Spleen (tissue), 13 donors: ENCODE data around the gene ENGASE. TPM values are rescaled to one million over a fixed set of nuclear protein-coding genes. Genes with fewer than 3 reads are reported as not detected.

Experiments
- DNase-seq: peaks from one replicate; pipeline ENCODE4 v3.0.0-alpha.2; 2020
- H3K27ac ChIP-seq, 8 donors: fragments of 200-600 bp; sonication (generic) in 7 of 8; 1 replicate in 4 of 8; 2 replicates in 4 of 8; pipeline versions ENCODE4 v1.5.0 to v1.8.0; 2016 to 2021; ENCODE audit warnings: inconsistent platforms in 4 of 8, mild to moderate bottlenecking in 4 of 8, moderate library complexity in 1 of 8
- H3K27me3 ChIP-seq, 7 donors: fragments of 200-600 bp; sonication (generic) in 6 of 7; replicated peaks in 1 of 7; 1 replicate in 4 of 7; 2 replicates in 3 of 7; pipeline versions ENCODE4 v1.5.0 to v1.8.0; 2016 to 2021; ENCODE audit warnings: inconsistent platforms in 3 of 7, mild to moderate bottlenecking in 1 of 7
- H3K36me3 ChIP-seq, 6 donors: fragments of 200-600 bp; sonication (generic) in 5 of 6; 1 replicate in 4 of 6; 2 replicates in 2 of 6; pipeline versions ENCODE4 v1.5.0 to v1.8.0; 2016 to 2021; ENCODE audit warnings: inconsistent platforms in 2 of 6
- H3K4me1 ChIP-seq, 6 donors: fragments of 200-600 bp; sonication (generic) in 5 of 6; 1 replicate in 3 of 6; 2 replicates in 3 of 6; pipeline versions ENCODE4 v1.5.0 to v1.8.0; 2016 to 2021; ENCODE audit warnings: inconsistent platforms in 3 of 6
- H3K4me3 ChIP-seq, 8 donors: fragments of 200-600 bp; sonication (generic) in 7 of 8; 1 replicate in 4 of 8; 2 replicates in 4 of 8; pipeline versions ENCODE4 v1.5.0 to v1.8.0; 2016 to 2021; ENCODE audit warnings: inconsistent platforms in 4 of 8, mild to moderate bottlenecking in 4 of 8, moderate library complexity in 2 of 8
- H3K9me3 ChIP-seq, 8 donors: fragments of 200-600 bp; sonication (generic) in 7 of 8; 1 replicate in 4 of 8; 2 replicates in 4 of 8; pipeline versions ENCODE4 v1.5.0 to v1.8.0; 2016 to 2021; ENCODE audit warnings: inconsistent platforms in 4 of 8
- POLR2A ChIP-seq, 3 donors: fragments of 450-650 bp; IDR thresholded peaks; one replicate each; pipeline ENCODE4 v1.5.1; 2017; ENCODE audit warnings: antibody characterized with exemption in 3 of 3, mild to moderate bottlenecking in 1 of 3
- POLR2AphosphoS5 ChIP-seq, 3 donors: sonication (generic); formaldehyde crosslinking; IDR thresholded peaks; one replicate each; pipeline ENCODE4 v1.5.1; 2017; ENCODE audit warnings: antibody characterized with exemption in 3 of 3
- WGBS, 5 donors: extraction: QIAGEN DNeasy Blood & Tissue Kit in 3 of 5; methylation state at CpG; one replicate each; pipeline versions ENCODE4 v1.1.5 to v1.1.7; 2013 to 2018; 5-methylcytosine and 5-hydroxymethylcytosine counted together
- intact Hi-C: fragments of 100-400 bp; cut with DNase I; formaldehyde crosslinking; loops from one replicate; pipeline ENCODE4 v1.15.0; 2023; ENCODE audit warnings: low total_unique reads
- long read RNA-seq, 2 donors: transcript quantifications; one replicate each; lab custom pipeline, GENCODE V29; 2026
- polyA plus RNA-seq, 3 donors: library from polyadenylated mRNA; stranded (reverse); fragments of 200-250 nt; gene quantifications; one replicate each; pipeline ENCODE4 v1.2.1, GENCODE V29; 2013
- total RNA-seq, 7 donors: library from RNA; depleted of rRNA in 3 of 7; stranded (reverse); fragments of >200 nt in 3 of 7; fragmentation: NEBNext Ultra II Directional in 4 of 7; extraction: Animal tissue kit (Norgen Biotek cat#: 25700) in 4 of 7; gene quantifications; one replicate each; pipeline versions ENCODE4 v1.1.0 to v1.2.1, GENCODE V29; 2016 to 2021
- TF ChIP-seq, protein P1 (sequence below), 11 experiments: fragments of 200-600 bp in 7 of 11; fragments of 450-650 bp in 4 of 11; sonication (generic) in 4 of 11; IDR thresholded peaks in 8 of 11; conservative IDR thresholded peaks in 3 of 11; 1 replicate in 7 of 11; 2 replicates in 4 of 11; pipeline versions ENCODE4 v1.4.0 to v1.8.0; 2016 to 2021; ENCODE audit warnings: antibody characterized with exemption in 11 of 11, inconsistent platforms in 4 of 11, mild to moderate bottlenecking in 1 of 11
- donor health status: healthy with polysubstance abuse.
- donor health status: DM: no; HTN: no; CAD: no; lungs with moderate emphysema.
- donor health status: DM: no; HTN: no; CAD: no.
- donor health status: Bipolar disorder and iron deficiency.
- donor health status: healthy.
- donor health status: DM: no; HTN: no; CAD: no.
- donor health status: DM: yes; HTN: yes; CAD: no.

The ENGASE gene, protein sequence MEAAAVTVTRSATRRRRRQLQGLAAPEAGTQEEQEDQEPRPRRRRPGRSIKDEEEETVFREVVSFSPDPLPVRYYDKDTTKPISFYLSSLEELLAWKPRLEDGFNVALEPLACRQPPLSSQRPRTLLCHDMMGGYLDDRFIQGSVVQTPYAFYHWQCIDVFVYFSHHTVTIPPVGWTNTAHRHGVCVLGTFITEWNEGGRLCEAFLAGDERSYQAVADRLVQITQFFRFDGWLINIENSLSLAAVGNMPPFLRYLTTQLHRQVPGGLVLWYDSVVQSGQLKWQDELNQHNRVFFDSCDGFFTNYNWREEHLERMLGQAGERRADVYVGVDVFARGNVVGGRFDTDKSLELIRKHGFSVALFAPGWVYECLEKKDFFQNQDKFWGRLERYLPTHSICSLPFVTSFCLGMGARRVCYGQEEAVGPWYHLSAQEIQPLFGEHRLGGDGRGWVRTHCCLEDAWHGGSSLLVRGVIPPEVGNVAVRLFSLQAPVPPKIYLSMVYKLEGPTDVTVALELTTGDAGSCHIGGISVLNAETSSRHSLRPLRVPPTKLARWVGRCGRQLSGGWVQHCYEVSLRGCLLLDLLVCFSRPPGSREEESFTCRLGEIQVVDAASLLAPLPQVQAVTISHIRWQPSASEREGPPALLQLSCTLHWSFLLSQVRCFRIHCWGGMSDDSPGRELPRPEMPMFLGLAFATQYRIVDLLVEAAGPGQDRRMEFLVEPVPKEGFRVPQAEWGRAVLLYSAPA
- total RNA-seq (100 to 1,000 TPM in 3 of 7 donors, 10 to 100 TPM in 4; 54.7 to 148 (median 99.4) TPM), polyA plus RNA-seq (100 to 1,000 TPM in 1 of 3 donors, 10 to 100 TPM in 2; 25.0 to 101 (median 43.6) TPM)
- long read RNA-seq, donor 1, partial matches to known transcripts = 11 of 16 reads
- long read RNA-seq, donor 1, other reads (novel, unspliced or antisense) = 0 of 16 reads
- long read RNA-seq, donor 2, partial matches to known transcripts = 0 of 2 reads
- long read RNA-seq, donor 2, other reads (novel, unspliced or antisense) = 0 of 2 reads

DNA sequence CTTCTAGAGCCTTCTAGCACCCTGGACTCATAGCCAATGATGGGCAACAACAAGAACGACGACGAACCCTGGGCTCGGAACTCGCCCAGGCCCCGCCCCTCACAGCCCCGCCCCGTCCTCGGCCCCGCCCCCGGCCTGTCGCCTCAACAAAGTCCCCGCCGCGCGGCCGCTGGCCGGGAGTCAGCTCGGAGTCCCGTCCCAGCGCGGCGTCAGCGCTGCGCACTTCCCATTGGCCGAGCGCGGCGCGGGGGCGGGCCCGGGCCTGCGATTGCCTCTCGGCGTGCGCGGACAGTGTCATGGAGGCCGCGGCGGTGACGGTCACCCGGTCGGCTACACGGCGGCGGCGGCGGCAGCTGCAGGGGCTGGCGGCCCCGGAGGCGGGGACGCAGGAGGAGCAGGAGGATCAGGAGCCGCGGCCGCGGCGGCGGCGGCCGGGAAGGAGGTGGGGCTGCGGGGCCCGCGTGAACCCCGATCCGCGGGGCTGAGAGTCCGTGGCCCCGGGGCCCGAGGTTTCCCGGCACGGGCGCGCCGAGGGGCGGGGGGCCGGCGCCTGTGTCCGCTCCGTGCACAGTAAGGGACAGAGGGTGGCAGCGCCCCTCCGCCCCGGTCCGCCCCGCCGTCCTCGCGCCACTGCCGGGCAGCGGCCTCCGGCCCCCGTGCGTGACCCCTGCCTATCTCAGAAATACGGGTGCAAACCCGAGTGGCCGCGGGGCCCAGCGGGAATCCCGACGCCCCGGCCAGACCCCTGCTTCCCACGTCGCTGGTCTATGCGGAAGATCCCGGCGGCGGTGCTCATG is at the start of gene ENGASE:
Gene ENGASE (plus strand): TSS at position 176 of the 797 bp plus-strand sequence. CDS start 121 bp downstream, at position 297.
- Histone ChIP-seq H3K4me1 (peaks cover 11 to 44% (median 30%) of the 10 kb centered on the region in 6 donors), H3K27ac (peak within 1 kb of the TSS; percentile 76 to 91 (median 88)), H3K27me3 (no peaks in the 10 kb centered on the region), H3K9me3 (no peaks in the 10 kb centered on the region), H3K36me3 (peaks cover 0 to 28% (median 24%) of the 10 kb centered on the region in 6 donors), H3K4me3 (peak within 1 kb of the TSS; percentile 61 to 92 (median 82))
- 0 to 1% (median 1%) methylated on average over 32 to 106 of the region's 106 CpGs for WGBS, 5 donors
- intact Hi-C loops = no loop called here
- peak; percentile 99 for DNase-seq
- peak; percentile 74 to 88 (median 84) for TF ChIP-seq POLR2AphosphoS5 (IDR thresholded peaks at IDR 0.05)
- TF ChIP-seq, protein P1, sequence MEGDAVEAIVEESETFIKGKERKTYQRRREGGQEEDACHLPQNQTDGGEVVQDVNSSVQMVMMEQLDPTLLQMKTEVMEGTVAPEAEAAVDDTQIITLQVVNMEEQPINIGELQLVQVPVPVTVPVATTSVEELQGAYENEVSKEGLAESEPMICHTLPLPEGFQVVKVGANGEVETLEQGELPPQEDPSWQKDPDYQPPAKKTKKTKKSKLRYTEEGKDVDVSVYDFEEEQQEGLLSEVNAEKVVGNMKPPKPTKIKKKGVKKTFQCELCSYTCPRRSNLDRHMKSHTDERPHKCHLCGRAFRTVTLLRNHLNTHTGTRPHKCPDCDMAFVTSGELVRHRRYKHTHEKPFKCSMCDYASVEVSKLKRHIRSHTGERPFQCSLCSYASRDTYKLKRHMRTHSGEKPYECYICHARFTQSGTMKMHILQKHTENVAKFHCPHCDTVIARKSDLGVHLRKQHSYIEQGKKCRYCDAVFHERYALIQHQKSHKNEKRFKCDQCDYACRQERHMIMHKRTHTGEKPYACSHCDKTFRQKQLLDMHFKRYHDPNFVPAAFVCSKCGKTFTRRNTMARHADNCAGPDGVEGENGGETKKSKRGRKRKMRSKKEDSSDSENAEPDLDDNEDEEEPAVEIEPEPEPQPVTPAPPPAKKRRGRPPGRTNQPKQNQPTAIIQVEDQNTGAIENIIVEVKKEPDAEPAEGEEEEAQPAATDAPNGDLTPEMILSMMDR (IDR thresholded peaks at IDR 0.05 in 8 of 11, conservative IDR thresholded peaks at IDR 0.05 in 3 of 11) = peak in 1 of 11 experiments; percentile 37
- TF ChIP-seq POLR2A (IDR thresholded peaks at IDR 0.05) = no peak

DNA sequence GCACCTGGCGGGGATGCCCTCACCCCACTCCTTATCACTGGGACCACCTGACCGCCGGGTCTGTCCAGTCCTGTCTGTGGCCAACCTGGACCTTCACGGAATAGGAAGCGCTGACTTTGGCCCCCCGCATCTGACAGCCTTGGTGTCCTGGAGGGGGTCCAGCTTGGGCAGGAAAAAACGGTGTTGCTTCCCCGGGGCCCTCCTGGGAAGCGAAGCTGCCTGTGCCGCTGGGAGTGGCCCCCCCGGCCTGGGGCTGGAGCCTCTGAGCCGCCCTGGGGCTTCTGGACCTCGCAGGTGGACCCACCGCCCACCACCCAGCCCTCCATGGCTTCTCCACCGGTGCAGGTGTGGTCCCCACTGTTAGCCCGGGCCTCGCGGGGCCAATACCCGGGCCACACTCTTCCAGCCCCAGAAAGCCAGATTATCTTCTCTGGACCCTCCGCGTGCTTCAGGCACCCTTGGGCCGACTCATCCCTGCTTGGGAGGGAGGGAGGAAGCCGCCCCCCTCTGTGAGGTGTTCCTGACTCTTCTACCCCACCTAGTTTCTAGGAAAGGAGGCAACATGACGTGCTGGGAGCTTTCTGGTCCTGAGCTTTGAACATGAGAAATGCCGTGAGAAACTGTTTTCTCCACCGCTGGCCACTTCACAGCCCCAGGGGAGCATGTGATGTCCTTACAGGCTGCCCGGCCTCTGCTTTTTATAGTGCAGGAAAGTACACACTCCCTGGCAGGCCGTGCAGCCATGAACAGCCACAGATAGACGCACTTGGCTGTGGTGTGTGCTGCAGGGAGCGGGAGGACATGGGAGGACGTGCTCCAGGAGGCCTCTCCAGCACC is 49.5 kb upstream of the ENGASE start:
- H3K9me3 ChIP-seq = no peaks in the 10 kb centered on the region
- TF ChIP-seq, protein P1 (IDR thresholded peaks at IDR 0.05 in 8 of 11, conservative IDR thresholded peaks at IDR 0.05 in 3 of 11) = no peak
- TF ChIP-seq POLR2A (IDR thresholded peaks at IDR 0.05) = no peak
- TF ChIP-seq POLR2AphosphoS5 (IDR thresholded peaks at IDR 0.05) = peak in 2 of 3 donors; percentile 19 to 48
- H3K27ac ChIP-seq = peak overlapping the region; percentile 60 to 87 (median 80)
- H3K36me3 ChIP-seq = no peaks in the 10 kb centered on the region
- H3K27me3 ChIP-seq = peaks cover 0 to 83% (median 20%) of the 10 kb centered on the region in 7 donors
- peaks cover 7 to 85% (median 47%) of the 10 kb centered on the region in 6 donors for H3K4me1 ChIP-seq
- WGBS, 5 donors = 55 to 79% (median 67%) methylated on average over 15 to 31 of the region's 31 CpGs
- intact Hi-C loops = no loop called here
- DNase-seq = peak; percentile 66
- H3K4me3 ChIP-seq = peak overlapping the region; percentile 45 to 79 (median 60)
